WI38 (cell line): ENCODE results near the gene SOCS3.
A peak's percentile ranks its signal among the peaks of the same experiment; 100 is the strongest.
"Not testable (repeated sequence)": the region's sequence is repeated elsewhere in the genome, so short reads cannot be mapped to it uniquely, and the experiment has no call there.

Experiments used
- H3K4me3 ChIP-seq: 2 replicates; pipeline ENCODE4 v1.5.1; 2011; ENCODE audit warnings: low read depth, mild to moderate bottlenecking, control low read depth, low read length
- TF ChIP-seq, protein P1 (sequence below): IDR thresholded peaks from 2 replicates; pipeline ENCODE4 v1.5.1; 2012; ENCODE audit warnings: low read depth, mild to moderate bottlenecking, control low read depth, low read length

Gene SOCS3

DNA sequence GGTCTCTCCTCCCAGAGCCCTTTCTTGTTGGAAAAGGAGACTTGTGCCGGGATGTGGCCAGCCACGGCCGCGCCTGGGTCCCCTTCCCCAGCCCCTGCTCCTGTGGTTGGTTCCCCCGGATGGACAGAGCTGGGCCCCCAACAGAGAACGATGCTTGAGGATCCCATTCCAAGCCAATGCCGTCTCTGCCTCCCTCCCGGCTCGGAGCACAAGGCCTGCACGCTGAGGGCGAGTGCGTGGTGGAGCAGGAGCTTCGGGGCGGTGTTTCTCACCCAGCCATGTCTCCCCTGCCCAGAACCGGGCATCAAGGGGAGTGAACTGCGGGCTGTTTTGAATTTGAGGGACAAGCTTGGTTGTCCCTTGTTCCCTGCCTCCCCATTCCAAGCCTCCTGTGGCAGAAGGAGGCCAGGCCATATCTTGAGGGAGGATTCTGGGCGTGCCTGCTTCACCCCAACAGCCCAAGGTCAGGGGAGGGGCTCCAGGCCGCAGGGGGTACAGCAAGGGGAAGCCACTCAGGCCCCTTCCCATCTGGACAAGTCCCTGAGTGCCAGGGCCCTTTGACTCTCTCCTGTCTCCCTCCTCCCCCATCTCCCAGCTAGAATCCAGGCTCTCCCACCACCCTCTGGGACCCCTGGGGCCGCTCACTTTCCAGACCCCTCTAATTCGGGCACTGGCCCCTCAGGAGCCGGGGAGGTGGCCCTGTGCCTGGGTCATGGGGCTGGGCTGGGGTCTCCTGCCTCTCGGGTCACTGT is 43.6 kb downstream of the SOCS3 start:
- TF ChIP-seq, protein P1, sequence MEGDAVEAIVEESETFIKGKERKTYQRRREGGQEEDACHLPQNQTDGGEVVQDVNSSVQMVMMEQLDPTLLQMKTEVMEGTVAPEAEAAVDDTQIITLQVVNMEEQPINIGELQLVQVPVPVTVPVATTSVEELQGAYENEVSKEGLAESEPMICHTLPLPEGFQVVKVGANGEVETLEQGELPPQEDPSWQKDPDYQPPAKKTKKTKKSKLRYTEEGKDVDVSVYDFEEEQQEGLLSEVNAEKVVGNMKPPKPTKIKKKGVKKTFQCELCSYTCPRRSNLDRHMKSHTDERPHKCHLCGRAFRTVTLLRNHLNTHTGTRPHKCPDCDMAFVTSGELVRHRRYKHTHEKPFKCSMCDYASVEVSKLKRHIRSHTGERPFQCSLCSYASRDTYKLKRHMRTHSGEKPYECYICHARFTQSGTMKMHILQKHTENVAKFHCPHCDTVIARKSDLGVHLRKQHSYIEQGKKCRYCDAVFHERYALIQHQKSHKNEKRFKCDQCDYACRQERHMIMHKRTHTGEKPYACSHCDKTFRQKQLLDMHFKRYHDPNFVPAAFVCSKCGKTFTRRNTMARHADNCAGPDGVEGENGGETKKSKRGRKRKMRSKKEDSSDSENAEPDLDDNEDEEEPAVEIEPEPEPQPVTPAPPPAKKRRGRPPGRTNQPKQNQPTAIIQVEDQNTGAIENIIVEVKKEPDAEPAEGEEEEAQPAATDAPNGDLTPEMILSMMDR: no peak
- peak overlapping the region; percentile 24; the same call in 1 of the 2 replicates for H3K4me3 ChIP-seq

DNA sequence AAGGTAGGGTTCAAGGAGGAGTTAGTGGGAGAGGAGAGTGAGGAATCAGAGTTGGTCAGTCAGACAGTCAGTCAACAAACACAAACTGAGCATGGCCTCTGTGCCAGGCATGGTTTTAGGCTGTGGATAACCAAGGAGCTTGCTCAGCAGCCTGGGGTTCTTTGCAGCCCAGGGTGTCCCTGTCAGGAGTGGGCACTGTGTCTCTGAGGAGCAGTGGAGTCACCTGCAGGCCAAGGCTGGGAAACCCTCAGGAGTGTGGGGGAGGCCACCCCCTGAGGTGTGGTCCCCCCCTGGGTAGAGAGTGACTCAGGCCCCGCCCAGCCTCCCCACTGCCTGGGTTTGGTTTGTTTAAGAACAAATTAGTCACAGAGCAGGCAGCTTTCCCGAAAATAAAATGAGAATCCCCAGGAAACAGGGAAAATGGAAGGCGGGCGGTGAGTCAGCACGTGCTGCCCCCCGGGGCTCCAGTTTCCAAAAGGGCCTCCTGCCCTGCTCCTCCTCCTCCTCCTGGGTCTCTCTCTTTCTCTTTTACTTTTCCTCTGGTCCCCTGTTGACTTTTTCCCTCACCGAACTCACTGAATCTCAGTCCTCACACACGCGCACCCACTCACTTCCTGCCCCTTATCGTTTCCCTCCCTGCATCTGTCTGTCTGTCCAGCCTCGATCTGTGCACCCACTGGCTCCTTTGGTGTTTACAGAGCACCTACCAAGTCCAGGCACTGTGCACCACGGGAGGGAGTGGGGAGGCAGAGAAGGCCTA is 44.3 kb downstream of the SOCS3 start:
- peak overlapping the region; percentile 24; the same call in 1 of the 2 replicates for H3K4me3 ChIP-seq
- TF ChIP-seq, protein P1: no peak

DNA sequence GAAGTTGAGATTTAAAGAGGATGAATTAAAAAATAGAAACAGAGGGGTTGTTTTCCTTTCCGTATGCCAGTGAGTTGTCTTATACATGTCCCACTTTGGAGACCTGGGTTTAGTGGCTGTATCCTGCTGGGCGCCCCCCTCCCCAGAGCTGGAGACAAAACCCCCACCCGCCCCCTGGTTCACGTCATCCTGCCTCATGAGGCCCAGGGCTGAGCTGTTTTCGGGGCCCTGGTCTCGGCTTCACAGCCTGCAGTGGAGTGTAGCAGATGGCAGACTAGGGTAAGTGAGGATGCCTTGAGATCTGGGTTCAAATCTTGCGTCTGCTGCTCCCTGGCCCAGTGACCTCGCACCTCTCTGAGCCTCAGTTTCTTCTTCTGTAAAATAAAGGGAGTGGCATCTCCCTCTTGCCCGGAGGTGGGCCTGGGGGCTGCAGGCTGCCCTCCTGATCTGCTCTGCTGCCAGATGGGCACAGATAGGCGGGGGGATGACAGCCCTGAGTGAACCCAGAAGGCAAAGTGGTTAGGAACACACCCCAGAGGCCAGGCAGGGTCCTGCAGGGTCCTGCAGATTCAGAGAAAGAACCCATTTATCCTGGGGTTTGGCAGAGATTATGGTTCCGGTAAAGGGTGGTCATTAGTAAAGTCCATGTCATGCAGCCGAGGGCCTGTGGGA is 45.1 kb downstream of the SOCS3 start:
- no peak overlapping the region for H3K4me3 ChIP-seq
- TF ChIP-seq, protein P1: no peak

DNA sequence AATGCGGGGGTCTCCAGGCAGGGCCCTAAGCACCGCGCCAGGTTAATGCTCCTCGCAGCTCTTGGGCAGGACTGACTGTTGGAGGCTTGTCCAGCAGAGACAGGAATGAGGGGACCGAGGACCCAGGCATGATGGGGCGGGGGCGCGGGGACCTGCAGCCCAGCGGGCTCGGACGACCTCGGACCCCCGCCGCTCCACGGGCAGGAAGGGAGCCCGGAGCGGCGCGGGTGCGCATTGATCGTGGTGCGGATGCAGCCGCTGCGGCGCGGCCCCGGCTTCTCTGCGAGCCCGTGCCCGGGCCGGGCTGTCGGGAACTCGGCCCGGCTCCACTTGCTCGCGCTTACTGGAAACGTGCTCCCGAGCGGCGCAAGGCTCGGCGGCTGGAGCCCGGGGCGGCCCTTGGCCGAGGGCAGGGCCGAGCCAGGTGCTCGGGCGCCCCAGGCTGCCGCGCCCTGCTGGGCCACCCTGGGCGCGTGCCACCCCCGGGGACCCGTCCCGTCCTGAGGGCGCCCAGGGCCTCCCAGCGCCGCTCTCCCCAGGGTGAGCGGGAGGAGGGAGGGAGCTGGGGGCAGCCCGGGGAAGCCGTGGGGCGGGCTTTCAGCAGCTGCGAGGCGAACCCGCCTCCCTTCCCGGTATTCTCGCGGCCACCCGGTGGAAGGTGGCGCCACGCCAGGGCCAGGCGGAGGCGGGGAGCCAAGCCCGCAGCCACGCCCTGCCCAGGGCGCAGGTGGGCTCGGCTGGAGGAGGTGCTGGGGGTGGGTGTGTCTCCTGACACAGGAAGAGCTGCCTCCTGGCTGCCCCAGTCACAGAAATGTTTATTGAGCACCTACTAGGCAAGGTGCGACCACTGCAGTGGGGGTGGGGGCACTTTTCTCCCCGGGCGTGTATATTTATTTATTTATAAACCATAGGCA is 45.9 kb downstream of the SOCS3 start:
- TF ChIP-seq, protein P1: no peak
- peak overlapping the region; percentile 43 for H3K4me3 ChIP-seq

DNA sequence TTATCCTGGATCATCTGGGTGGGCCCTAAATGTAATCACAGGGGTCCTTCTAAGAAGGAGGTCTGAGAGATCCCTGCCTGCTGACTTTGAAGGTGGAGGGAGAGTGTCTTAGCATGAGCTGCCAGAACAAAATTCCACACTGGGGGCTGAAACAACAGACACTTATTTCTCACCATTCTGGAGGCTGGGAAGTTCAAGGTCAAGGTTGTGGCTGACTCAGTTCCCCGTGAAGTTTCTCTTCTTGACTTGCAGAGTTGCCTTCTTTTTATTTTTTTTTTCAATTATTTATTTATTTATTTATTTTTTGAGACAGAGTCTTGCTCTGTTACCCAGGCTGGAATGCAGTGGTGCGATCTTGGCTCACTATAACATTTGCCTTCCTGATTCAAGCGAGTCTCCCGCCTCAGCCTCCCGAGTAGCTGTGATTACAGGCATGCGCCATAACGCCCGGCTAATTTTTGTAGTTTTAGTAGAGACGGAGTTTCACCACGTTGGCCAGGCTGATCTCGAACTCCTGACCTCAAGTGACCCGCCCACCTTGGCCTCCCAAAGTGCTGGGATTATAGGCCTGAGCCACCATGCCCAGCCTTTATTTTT is 50.1 kb downstream of the SOCS3 start:
- H3K4me3 ChIP-seq: not testable (repeated sequence)

DNA sequence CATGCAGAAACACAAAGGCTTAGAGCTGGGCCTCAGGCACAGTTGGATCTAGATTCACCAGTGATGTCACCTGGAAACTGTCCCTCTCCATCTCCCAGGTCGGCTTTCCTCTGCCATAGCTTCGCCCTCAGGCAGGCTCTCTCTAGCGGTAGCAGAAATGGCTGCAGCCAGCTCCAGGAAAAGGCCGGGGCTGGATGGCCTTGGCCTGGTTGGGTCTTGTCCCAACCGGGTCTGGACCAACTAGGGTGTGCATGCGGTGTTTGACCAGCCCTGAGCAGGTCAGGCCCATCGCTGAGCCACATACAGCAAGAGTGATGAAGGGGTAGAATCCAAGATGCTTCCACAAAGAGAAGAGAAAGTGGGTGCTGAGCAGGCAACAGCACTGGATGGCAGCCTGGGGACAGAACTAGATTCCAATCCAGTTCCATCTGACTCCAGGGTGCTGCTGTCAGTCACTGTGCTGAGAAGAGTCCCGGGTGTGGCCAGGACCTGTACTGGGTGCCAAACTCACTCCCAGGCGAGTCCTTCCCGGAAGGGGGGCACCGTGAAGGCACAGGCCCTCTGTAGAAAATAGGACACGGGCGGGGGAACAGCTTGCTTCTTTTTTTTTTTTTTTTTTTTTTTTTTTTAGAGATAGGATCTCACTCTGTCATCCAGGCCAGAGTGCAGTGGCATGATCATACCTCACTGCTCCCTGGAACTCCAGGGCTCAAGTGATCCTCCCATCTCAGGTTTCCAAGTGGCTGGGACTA is 51.8 kb downstream of the SOCS3 start:
- TF ChIP-seq, protein P1: no peak
- no peak overlapping the region for H3K4me3 ChIP-seq
